ENCODE results near the gene KLF16.

KLF16 gene

GRCh38 chr19:1816530-1817298 lies 46.7 kb downstream of the KLF16 start:
- H3K4me3 ChIP-seq (ENCODE audit: low read depth, low read length) = no peak overlapping the region
- no peak for TF ChIP-seq CTCF (conservative IDR thresholded peaks at IDR 0.05; ENCODE audit: low read depth, low read length)
- DNase-seq (ENCODE audit: low read depth) = no peak

GRCh38 chr19:1815605-1816529 lies 47.5 kb downstream of the KLF16 start:
- no peak overlapping the region for H3K4me3 ChIP-seq (ENCODE audit: low read depth, low read length)
- no peak for TF ChIP-seq CTCF (conservative IDR thresholded peaks at IDR 0.05; ENCODE audit: low read depth, low read length)
- no peak for DNase-seq (ENCODE audit: low read depth)

GRCh38 chr19:1814833-1815604 lies 48.4 kb downstream of the KLF16 start:
- H3K4me3 ChIP-seq (ENCODE audit: low read depth, low read length) = no peak overlapping the region
- DNase-seq (ENCODE audit: low read depth) = no peak
- no peak for TF ChIP-seq CTCF (conservative IDR thresholded peaks at IDR 0.05; ENCODE audit: low read depth, low read length)

- no peak for DNase-seq (ENCODE audit: low read depth)
- no peak for TF ChIP-seq CTCF (conservative IDR thresholded peaks at IDR 0.05; ENCODE audit: low read depth, low read length)
- no peak overlapping the region for H3K4me3 ChIP-seq (ENCODE audit: low read depth, low read length)
Observed at GRCh38 chr19:1814391-1814790, 49.0 kb downstream of the KLF16 start.

GRCh38 chr19:1813192-1814182 lies 49.9 kb downstream of the KLF16 start:
- TF ChIP-seq CTCF (conservative IDR thresholded peaks at IDR 0.05; ENCODE audit: low read depth, low read length) = no peak

More at GRCh38 chr19:1813192-1814182, 49.9 kb downstream of the KLF16 start:
- no peak for DNase-seq (ENCODE audit: low read depth)
- peak overlapping the region; percentile 64 for H3K4me3 ChIP-seq (ENCODE audit: low read depth, low read length)

All from choroid plexus epithelial cell (primary cell).